Panc1 (cell line): ENCODE results near the gene HTR4. TPM values are rescaled to one million over a fixed set of nuclear protein-coding genes. Genes with fewer than 3 reads are reported as not detected.

ENCODE experiments used
- ATAC-seq: fragments of 200-7000 bp; cut with Tn5 transposase; 2 replicates; pipeline ENCODE4 v1.9.1; 2020; ENCODE audit warnings: mild to moderate bottlenecking, moderate library complexity
- BruUV-seq: library from RNA; stranded (reverse); fragments of 400-500 nt; replicated peaks from 2 replicates; lab custom pipeline; 2021; lab: Mats Ljungman, UMichigan
- CTCF ChIA-PET: fragments of 300-600 bp; sonication (Branson Sonifier 250); formaldehyde crosslinking; loops from one replicate; lab custom pipeline; 2022; ENCODE audit warnings: antibody characterized with exemption; lab: Charles Lee
- POLR2A ChIA-PET: fragments of 300-600 bp; sonication (Branson Sonifier 250); formaldehyde crosslinking; loops from one replicate; lab custom pipeline; 2022; ENCODE audit warnings: antibody characterized with exemption; lab: Charles Lee
- DNase-seq: peaks from one replicate; pipeline ENCODE4 v3.0.0-alpha.2; 2010; ENCODE audit warnings: low read depth, low spot score
- H3K27ac ChIP-seq: 2 replicates; pipeline ENCODE4 v1.5.1; 2011; ENCODE audit warnings: mild to moderate bottlenecking, low read length, inconsistent platforms
- H3K27me3 ChIP-seq: fragments of 200-500 bp; sonication (Bioruptor generic); 2 replicates; pipeline ENCODE4 v1.6.0; 2014; ENCODE audit warnings: low read length, inconsistent platforms; ENCODE audit not compliant: control insufficient read depth, insufficient read depth
- H3K36me3 ChIP-seq: fragments of 200-500 bp; sonication (Bioruptor generic); 2 replicates; pipeline ENCODE4 v1.5.1; 2014; ENCODE audit warnings: inconsistent platforms, mild to moderate bottlenecking, low read length, moderate library complexity; ENCODE audit not compliant: control insufficient read depth, insufficient read depth
- H3K4me1 ChIP-seq: 2 replicates; pipeline ENCODE4 v1.5.1; 2011; ENCODE audit warnings: inconsistent platforms, mild to moderate bottlenecking, low read length, moderate library complexity; ENCODE audit not compliant: control insufficient read depth, insufficient read depth
- H3K4me3 ChIP-seq, 2 experiments: 2 replicates each; pipeline ENCODE4 v1.5.1; 2011 to 2012; ENCODE audit warnings: low read depth in 2 of 2, low read length in 2 of 2, mild to moderate bottlenecking in 2 of 2, inconsistent platforms in 1 of 2, moderate library complexity in 1 of 2
- H3K9me3 ChIP-seq: fragments of 200-500 bp; sonication (Bioruptor generic); 2 replicates; pipeline ENCODE4 v1.5.1; 2014; ENCODE audit warnings: low read depth, mild to moderate bottlenecking, inconsistent platforms, low read length, moderate library complexity; ENCODE audit not compliant: control insufficient read depth, insufficient read depth
- POLR2AphosphoS5 ChIP-seq: IDR thresholded peaks from 2 replicates; pipeline ENCODE4 v1.6.1; 2012; ENCODE audit warnings: mild to moderate bottlenecking, low read depth, low read length, moderate library complexity
- SIN3A ChIP-seq: IDR thresholded peaks from 2 replicates; pipeline ENCODE4 v1.6.1; 2012; ENCODE audit warnings: low read depth, mild to moderate bottlenecking, low read length, moderate library complexity, borderline replicate concordance; ENCODE audit not compliant: insufficient read depth
- TCF7L2 ChIP-seq: IDR thresholded peaks from 2 replicates; pipeline ENCODE4 v1.6.1; 2011; ENCODE audit warnings: mild to moderate bottlenecking, low read depth, low read length, inconsistent platforms
- in situ Hi-C: cut with HindIII; loops from 2 replicates; pipeline ENCODE4 v1.10.0; 2016; ENCODE audit warnings: low sequenced_read_pairs, low pct_unique_long_range_greater_than_20kb
- intact Hi-C: fragments of 100-400 bp; cut with micrococcal nuclease; formaldehyde crosslinking; loops from one replicate; pipeline ENCODE4 v1.10.0; 2022; ENCODE audit not compliant: unreplicated experiment
- total RNA-seq: library from RNA; stranded (reverse); gene quantifications from one replicate; pipeline ENCODE4 v1.2.1, GENCODE V29; 2021; ENCODE audit not compliant: unreplicated experiment
- TF ChIP-seq, protein P1 (sequence below), 2 experiments: IDR thresholded peaks; 2 replicates each; pipeline ENCODE4 v1.6.1; 2011 to 2012; ENCODE audit warnings: low read depth in 2 of 2, control low read depth in 1 of 2, low read length in 1 of 2, mild to moderate bottlenecking in 1 of 2, moderate library complexity in 1 of 2; ENCODE audit not compliant: insufficient read depth in 1 of 2
- TF ChIP-seq, protein P2 (sequence below): fragments of 450-650 bp; IDR thresholded peaks from 2 replicates; pipeline ENCODE4 v1.5.1; 2017; ENCODE audit warnings: mild to moderate bottlenecking

Gene HTR4
- total RNA-seq, 1 experiment from 2014 or later: not detected

DNA sequence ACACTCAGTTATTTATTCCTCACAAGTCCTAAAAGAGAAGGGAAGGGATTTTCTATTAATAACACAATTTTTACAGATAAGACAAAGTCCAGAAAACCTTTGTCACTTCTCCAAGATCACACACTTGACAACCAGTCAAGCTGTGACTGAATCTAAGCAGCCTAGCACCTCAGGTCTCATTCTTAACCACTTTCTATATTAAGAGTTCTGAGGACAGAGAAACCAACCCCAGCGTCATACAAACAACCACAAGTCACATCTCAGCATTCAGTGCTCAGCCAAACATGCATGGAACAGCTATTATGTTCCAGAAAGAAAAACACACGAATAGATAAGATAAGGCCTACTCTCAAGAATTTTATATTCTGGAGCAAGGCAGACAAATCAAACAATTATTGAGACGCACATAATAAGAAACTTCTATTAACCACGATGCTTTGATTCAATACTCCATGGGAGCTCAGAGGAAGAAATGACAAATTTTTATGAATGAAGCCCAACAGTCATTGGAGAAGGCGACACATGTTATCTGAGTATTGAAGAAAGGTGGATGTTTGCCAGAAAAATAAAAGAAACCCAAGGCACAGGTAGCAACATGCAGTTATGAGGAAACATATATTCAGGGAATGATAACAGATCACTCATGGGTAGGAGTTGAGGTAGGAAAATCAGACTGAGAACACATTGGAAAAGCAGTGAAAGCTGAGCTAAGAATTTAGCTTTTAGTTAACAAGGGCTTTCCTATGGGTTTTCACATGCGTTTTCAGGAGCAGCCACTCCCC lies 113.1 kb downstream of the HTR4 start:
- H3K4me1 ChIP-seq: no peaks in the 10 kb centered on the region
- intact Hi-C loops: no loop called here
- ATAC-seq (no peak), DNase-seq (no peak)
- in situ Hi-C loops: no loop called here
- ChIA-PET POLR2A (no interaction called here), CTCF (no interaction called here)
- TF ChIP-seq TCF7L2: no peak
- no peak for TF ChIP-seq POLR2AphosphoS5
- TF ChIP-seq SIN3A: no peak
- TF ChIP-seq, protein P1, sequence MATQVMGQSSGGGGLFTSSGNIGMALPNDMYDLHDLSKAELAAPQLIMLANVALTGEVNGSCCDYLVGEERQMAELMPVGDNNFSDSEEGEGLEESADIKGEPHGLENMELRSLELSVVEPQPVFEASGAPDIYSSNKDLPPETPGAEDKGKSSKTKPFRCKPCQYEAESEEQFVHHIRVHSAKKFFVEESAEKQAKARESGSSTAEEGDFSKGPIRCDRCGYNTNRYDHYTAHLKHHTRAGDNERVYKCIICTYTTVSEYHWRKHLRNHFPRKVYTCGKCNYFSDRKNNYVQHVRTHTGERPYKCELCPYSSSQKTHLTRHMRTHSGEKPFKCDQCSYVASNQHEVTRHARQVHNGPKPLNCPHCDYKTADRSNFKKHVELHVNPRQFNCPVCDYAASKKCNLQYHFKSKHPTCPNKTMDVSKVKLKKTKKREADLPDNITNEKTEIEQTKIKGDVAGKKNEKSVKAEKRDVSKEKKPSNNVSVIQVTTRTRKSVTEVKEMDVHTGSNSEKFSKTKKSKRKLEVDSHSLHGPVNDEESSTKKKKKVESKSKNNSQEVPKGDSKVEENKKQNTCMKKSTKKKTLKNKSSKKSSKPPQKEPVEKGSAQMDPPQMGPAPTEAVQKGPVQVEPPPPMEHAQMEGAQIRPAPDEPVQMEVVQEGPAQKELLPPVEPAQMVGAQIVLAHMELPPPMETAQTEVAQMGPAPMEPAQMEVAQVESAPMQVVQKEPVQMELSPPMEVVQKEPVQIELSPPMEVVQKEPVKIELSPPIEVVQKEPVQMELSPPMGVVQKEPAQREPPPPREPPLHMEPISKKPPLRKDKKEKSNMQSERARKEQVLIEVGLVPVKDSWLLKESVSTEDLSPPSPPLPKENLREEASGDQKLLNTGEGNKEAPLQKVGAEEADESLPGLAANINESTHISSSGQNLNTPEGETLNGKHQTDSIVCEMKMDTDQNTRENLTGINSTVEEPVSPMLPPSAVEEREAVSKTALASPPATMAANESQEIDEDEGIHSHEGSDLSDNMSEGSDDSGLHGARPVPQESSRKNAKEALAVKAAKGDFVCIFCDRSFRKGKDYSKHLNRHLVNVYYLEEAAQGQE (IDR thresholded peaks at IDR 0.05; ENCODE audit: insufficient read depth in 1 of 2, low read depth in 2 of 2, low read length in 1 of 2): no peak
- TF ChIP-seq, protein P2, sequence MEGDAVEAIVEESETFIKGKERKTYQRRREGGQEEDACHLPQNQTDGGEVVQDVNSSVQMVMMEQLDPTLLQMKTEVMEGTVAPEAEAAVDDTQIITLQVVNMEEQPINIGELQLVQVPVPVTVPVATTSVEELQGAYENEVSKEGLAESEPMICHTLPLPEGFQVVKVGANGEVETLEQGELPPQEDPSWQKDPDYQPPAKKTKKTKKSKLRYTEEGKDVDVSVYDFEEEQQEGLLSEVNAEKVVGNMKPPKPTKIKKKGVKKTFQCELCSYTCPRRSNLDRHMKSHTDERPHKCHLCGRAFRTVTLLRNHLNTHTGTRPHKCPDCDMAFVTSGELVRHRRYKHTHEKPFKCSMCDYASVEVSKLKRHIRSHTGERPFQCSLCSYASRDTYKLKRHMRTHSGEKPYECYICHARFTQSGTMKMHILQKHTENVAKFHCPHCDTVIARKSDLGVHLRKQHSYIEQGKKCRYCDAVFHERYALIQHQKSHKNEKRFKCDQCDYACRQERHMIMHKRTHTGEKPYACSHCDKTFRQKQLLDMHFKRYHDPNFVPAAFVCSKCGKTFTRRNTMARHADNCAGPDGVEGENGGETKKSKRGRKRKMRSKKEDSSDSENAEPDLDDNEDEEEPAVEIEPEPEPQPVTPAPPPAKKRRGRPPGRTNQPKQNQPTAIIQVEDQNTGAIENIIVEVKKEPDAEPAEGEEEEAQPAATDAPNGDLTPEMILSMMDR: no peak
- H3K27me3 ChIP-seq: no peaks in the 10 kb centered on the region
- H3K9me3 ChIP-seq: no peaks in the 10 kb centered on the region
- no TSS peak for BruUV-seq
- no peak overlapping the region for H3K4me3 ChIP-seq
- H3K27ac ChIP-seq: no peak overlapping the region
- H3K36me3 ChIP-seq: no peaks in the 10 kb centered on the region

DNA sequence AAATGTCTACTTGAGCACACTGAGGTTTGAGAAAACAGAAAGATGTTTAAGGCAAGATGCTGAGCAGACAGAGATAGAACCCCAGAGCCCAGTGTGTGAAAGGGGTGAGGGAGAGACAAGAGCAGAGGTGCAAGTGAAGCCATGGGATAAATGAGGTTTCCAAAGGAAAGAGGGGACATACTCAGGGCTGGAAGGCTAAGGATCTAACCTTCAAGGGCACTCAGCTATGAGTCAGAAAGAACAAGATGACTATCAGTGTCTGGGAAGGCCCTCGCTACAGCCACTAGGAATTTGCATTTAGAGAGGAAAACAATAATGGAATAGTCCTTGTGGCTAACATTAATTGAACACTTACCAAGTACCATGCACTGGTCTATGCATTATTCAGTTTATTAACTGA lies 113.7 kb downstream of the HTR4 start:
- ChIA-PET POLR2A (no interaction called here), CTCF (no interaction called here)
- Histone ChIP-seq H3K4me3 (no peak overlapping the region), H3K27ac (no peak overlapping the region), H3K27me3 (no peaks in the 10 kb centered on the region), H3K36me3 (no peaks in the 10 kb centered on the region), H3K4me1 (no peaks in the 10 kb centered on the region), H3K9me3 (no peaks in the 10 kb centered on the region)
- DNase-seq (no peak), ATAC-seq (no peak)
- no TSS peak for BruUV-seq
- in situ Hi-C loops (no loop called here), intact Hi-C loops (no loop called here)
- TF ChIP-seq, protein P1 (IDR thresholded peaks at IDR 0.05; ENCODE audit: insufficient read depth in 1 of 2, low read depth in 2 of 2, low read length in 1 of 2): no peak
- TF ChIP-seq POLR2AphosphoS5 (no peak), TCF7L2 (no peak), SIN3A (no peak)
- TF ChIP-seq, protein P2: no peak
